ENCODE results near the gene PRDM16. TPM values are rescaled to one million over a fixed set of nuclear protein-coding genes. Genes with fewer than 3 reads are reported as not detected.

The PRDM16 gene
- total and polyA plus RNA-seq, 2 of the 8 experiments (the other 6 are each of a cell fraction or from before 2014, with no cell fraction given), result 0.39 to 0.43 TPM

DNA sequence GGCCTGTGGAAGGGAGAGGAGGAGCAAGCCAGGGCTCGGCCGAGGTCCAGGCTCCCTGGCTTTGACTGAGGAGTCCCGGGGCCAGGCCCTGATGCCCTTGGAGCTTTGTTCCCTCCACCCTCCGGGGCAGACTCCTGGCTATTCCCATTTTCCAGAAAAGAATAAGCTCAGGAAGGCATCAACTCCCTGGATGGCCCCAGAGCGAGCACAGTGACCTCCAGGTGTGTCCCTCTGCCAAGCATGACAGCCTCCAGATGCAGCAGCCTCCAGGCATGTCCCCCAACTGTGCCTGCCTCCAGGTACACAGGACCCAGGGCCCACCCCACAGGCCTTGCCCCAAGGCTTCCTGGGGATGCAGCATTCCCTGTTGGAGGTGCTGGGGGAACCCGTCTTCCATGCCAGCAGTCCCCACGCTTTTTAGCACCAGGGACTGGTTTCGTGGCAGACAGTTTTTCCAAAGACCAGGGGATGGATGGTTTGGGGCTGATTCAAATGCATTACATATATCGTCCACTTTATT lies 369.7 kb downstream of the PRDM16 start:
- Histone ChIP-seq H2BK5ac (ENCODE audit: low read depth, low read length) (no peak overlapping the region), H3K9ac (replicated peaks in 1 of 4; ENCODE audit: extremely low read depth in 1 of 4, low read depth in 3 of 4, low read length in 3 of 4) (no peak overlapping the region), H4K5ac (ENCODE audit: insufficient read length, low read depth, low read length) (no peak overlapping the region), H3K14ac (ENCODE audit: insufficient read length) (no peak overlapping the region), H2AFZ (ENCODE audit: low read length) (no peak overlapping the region), H2BK15ac (ENCODE audit: low read length) (no peak overlapping the region), H2BK120ac (replicated peaks; ENCODE audit: low read depth, low read length) (no peak overlapping the region), H3K4me3 (ENCODE audit: extremely low read depth in 1 of 4, insufficient read depth in 2 of 4, low read depth in 3 of 4, low read length in 4 of 4) (no peak overlapping the region), H3K36me3 (ENCODE audit: control insufficient read depth in 2 of 4, insufficient read depth in 4 of 4, low read length in 3 of 4) (no peaks in the 10 kb centered on the region), H3K9me3 (ENCODE audit: insufficient read depth in 2 of 2, low read depth in 1 of 2, low read length in 1 of 2) (no peaks in the 10 kb centered on the region), H3K79me2 (ENCODE audit: control insufficient read depth in 1 of 2, insufficient read depth in 2 of 2, low read length in 2 of 2) (no peaks in the 10 kb centered on the region), H3K23ac (ENCODE audit: insufficient read length) (no peak overlapping the region), H3K79me1 (ENCODE audit: low read depth, low read length) (no peaks in the 10 kb centered on the region), H3K27ac (ENCODE audit: low read depth, low read length) (no peak overlapping the region), H3K56ac (replicated peaks; ENCODE audit: insufficient read length, low read depth, low read length) (no peak overlapping the region), H3K4me1 (replicated peaks in 1 of 4; ENCODE audit: control insufficient read depth in 3 of 4, insufficient read depth in 4 of 4, low read length in 3 of 4) (peaks cover 0 to 3% (median 1%) of the 10 kb centered on the region in 4 experiments; a peak in 3 of 7 replicates), H3K23me2 (ENCODE audit: low read depth, low read length) (no peaks in the 10 kb centered on the region), H2BK20ac (ENCODE audit: low read length) (no peak overlapping the region), H4K20me1 (replicated peaks in 1 of 2; ENCODE audit: control insufficient read depth in 1 of 2, insufficient read depth in 2 of 2, low read length in 2 of 2) (no peaks in the 10 kb centered on the region), H4K8ac (ENCODE audit: extremely low read depth, insufficient read depth, low read length) (peak overlapping the region; percentile 65; the same call in 1 of the 2 replicates), H2BK12ac (ENCODE audit: low read depth, low read length) (no peak overlapping the region), H3K4ac (replicated peaks; ENCODE audit: insufficient read length, low read depth, low read length) (no peak overlapping the region), H3K27me3 (replicated peaks in 1 of 4; ENCODE audit: control insufficient read depth in 3 of 4, extremely low read depth in 1 of 4, insufficient read depth in 3 of 4, low read length in 3 of 4) (peaks cover 0 to 2% (median under 1%) of the 10 kb centered on the region in 4 experiments; a peak in 1 of 7 replicates), H2AK5ac (ENCODE audit: low read depth, low read length) (no peak overlapping the region), H3K4me2 (ENCODE audit: insufficient read depth in 1 of 2, low read depth in 2 of 2, low read length in 2 of 2) (no peak overlapping the region), H3K18ac (ENCODE audit: extremely low read depth, low read length) (no peak overlapping the region), H4K91ac (replicated peaks; ENCODE audit: insufficient read length, low read length) (no peak overlapping the region)
- 89% methylated on average over 9 of the region's 9 CpGs; no CpG with 5 or more reads in 1 of the 2 experiments for WGBS, 2 experiments (ENCODE audit: extremely low coverage in 1 of 2, insufficient coverage in 1 of 2, insufficient read length in 1 of 2, insufficient replicate concordance in 2 of 2, low coverage in 1 of 2, low lambda C conversion rate in 2 of 2, missing lambda C conversion rate in 1 of 2)
- POLR2A ChIA-PET (ENCODE audit: partially characterized antibody), result interaction anchor here (0.9 kb wide), 1 partner anchor 9 kb away, joined by 5 read pairs; no protein-coding TSS in a partner anchor
- CTCF ChIA-PET (ENCODE audit: partially characterized antibody), result interaction anchor here (0.7 to 3.0 kb wide), 3 partner anchors 14 to 184 kb away, joined by 3 to 8 read pairs (median 4); no protein-coding TSS in a partner anchor
- FAIRE-seq (no peak), DNase-seq (ENCODE audit: low read depth in 1 of 2, low spot score in 2 of 2) (no peak)
- TF ChIP-seq SIRT6 (IDR thresholded peaks at IDR 0.05; ENCODE audit: low read length), result no peak
- no peak for TF ChIP-seq SP2 (IDR thresholded peaks at IDR 0.05; ENCODE audit: low read length)
- no peak for TF ChIP-seq SP4 (IDR thresholded peaks at IDR 0.05; ENCODE audit: low read length)
- no peak for TF ChIP-seq RFX5 (IDR thresholded peaks at IDR 0.05; ENCODE audit: borderline replicate concordance, low read depth, low read length)
- TF ChIP-seq SP1 (IDR thresholded peaks at IDR 0.05; ENCODE audit: low read depth, low read length), result no peak
- TF ChIP-seq, protein P1, sequence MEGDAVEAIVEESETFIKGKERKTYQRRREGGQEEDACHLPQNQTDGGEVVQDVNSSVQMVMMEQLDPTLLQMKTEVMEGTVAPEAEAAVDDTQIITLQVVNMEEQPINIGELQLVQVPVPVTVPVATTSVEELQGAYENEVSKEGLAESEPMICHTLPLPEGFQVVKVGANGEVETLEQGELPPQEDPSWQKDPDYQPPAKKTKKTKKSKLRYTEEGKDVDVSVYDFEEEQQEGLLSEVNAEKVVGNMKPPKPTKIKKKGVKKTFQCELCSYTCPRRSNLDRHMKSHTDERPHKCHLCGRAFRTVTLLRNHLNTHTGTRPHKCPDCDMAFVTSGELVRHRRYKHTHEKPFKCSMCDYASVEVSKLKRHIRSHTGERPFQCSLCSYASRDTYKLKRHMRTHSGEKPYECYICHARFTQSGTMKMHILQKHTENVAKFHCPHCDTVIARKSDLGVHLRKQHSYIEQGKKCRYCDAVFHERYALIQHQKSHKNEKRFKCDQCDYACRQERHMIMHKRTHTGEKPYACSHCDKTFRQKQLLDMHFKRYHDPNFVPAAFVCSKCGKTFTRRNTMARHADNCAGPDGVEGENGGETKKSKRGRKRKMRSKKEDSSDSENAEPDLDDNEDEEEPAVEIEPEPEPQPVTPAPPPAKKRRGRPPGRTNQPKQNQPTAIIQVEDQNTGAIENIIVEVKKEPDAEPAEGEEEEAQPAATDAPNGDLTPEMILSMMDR (IDR thresholded peaks at IDR 0.05; ENCODE audit: control extremely low read depth in 1 of 3, insufficient read depth in 1 of 3, low read depth in 1 of 3, low read length in 3 of 3), result no peak
- TF ChIP-seq, protein P2, sequence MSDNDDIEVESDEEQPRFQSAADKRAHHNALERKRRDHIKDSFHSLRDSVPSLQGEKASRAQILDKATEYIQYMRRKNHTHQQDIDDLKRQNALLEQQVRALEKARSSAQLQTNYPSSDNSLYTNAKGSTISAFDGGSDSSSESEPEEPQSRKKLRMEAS (IDR thresholded peaks at IDR 0.05), result no peak
- no peak for TF ChIP-seq CBX8 (IDR thresholded peaks at IDR 0.05; ENCODE audit: borderline replicate concordance, low read depth, low read length)
- TF ChIP-seq ZNF274 (IDR thresholded peaks at IDR 0.05; ENCODE audit: borderline replicate concordance, extremely low read depth, low read length), result no peak
- no peak for TF ChIP-seq KDM5A (IDR thresholded peaks at IDR 0.05; ENCODE audit: low read length)
- no peak for TF ChIP-seq NRF1 (IDR thresholded peaks at IDR 0.05; ENCODE audit: low read depth, low read length)
- no peak for TF ChIP-seq HDAC6 (IDR thresholded peaks at IDR 0.05; ENCODE audit: low read depth, low read length)

Measured in H1 (cell line).